A673 (cell line): ENCODE results near the gene THPO. TPM values are rescaled to one million over a fixed set of nuclear protein-coding genes. Genes with fewer than 3 reads are reported as not detected.

Experiments used
- BruUV-seq: library from RNA; stranded (reverse); fragments of 400-500 nt; replicated peaks from 2 replicates; lab custom pipeline; 2021; lab: Mats Ljungman, UMichigan
- CTCF ChIA-PET: fragments of 300-600 bp; sonication (Branson Sonifier 250); formaldehyde crosslinking; loops from one replicate; lab custom pipeline; 2022; ENCODE audit warnings: antibody characterized with exemption; lab: Charles Lee
- POLR2A ChIA-PET: fragments of 300-600 bp; sonication (Branson Sonifier 250); formaldehyde crosslinking; loops from one replicate; lab custom pipeline; 2022; ENCODE audit warnings: antibody characterized with exemption; ENCODE audit not compliant: low non-redundant PET; lab: Charles Lee
- DNase-seq: peaks from one replicate; pipeline ENCODE4 v3.0.0-alpha.2; 2015; ENCODE audit warnings: low spot score
- H3K27ac ChIP-seq: fragments of 200-600 bp; sonication (generic); 2 replicates; pipeline ENCODE4 v1.5.1; 2016; ENCODE audit warnings: mixed run types, low read depth, mild to moderate bottlenecking, mixed read lengths, antibody characterized with exemption, low read length; ENCODE audit not compliant: poor library complexity, severe bottlenecking
- H3K27me3 ChIP-seq: fragments of 200-600 bp; sonication (generic); replicated peaks from 2 replicates; pipeline ENCODE4 v1.6.1; 2017; ENCODE audit warnings: mixed run types, low read depth, mild to moderate bottlenecking, mixed read lengths, antibody characterized with exemption, low read length; ENCODE audit not compliant: insufficient read depth, poor library complexity
- H3K36me3 ChIP-seq: fragments of 200-600 bp; sonication (generic); 2 replicates; pipeline ENCODE4 v1.6.1; 2016; ENCODE audit warnings: mixed run types, mild to moderate bottlenecking, mixed read lengths, antibody characterized with exemption, low read length; ENCODE audit not compliant: insufficient read depth, poor library complexity, severe bottlenecking
- H3K4me1 ChIP-seq: fragments of 200-600 bp; sonication (generic); 2 replicates; pipeline ENCODE4 v1.6.1; 2017; ENCODE audit warnings: mixed run types, mild to moderate bottlenecking, mixed read lengths, antibody characterized with exemption, low read length; ENCODE audit not compliant: insufficient read depth, poor library complexity, severe bottlenecking
- H3K4me3 ChIP-seq: fragments of 200-600 bp; sonication (generic); 2 replicates; pipeline ENCODE4 v1.5.1; 2016; ENCODE audit warnings: low read depth, mixed run types, mild to moderate bottlenecking, mixed read lengths, low read length; ENCODE audit not compliant: poor library complexity, severe bottlenecking
- H3K9me3 ChIP-seq: fragments of 200-600 bp; sonication (generic); 2 replicates; pipeline ENCODE4 v1.6.1; 2016; ENCODE audit warnings: mixed run types, low read depth, mild to moderate bottlenecking, mixed read lengths, antibody characterized with exemption, low read length; ENCODE audit not compliant: poor library complexity, severe bottlenecking
- EZH2 ChIP-seq: fragments of 200-600 bp; sonication (generic); IDR thresholded peaks from 2 replicates; pipeline ENCODE4 v1.6.1; 2017; ENCODE audit warnings: borderline replicate concordance, low read depth, mild to moderate bottlenecking, mixed read lengths, antibody characterized with exemption, low read length; ENCODE audit not compliant: poor library complexity, severe bottlenecking
- intact Hi-C: fragments of 100-400 bp; cut with micrococcal nuclease; formaldehyde crosslinking; loops from one replicate; pipeline ENCODE4 v1.10.0; 2022; ENCODE audit not compliant: unreplicated experiment
- total RNA-seq: library from RNA; stranded (reverse); gene quantifications from 2 replicates; pipeline ENCODE4 v1.2.3, GENCODE V29; 2021
- TF ChIP-seq, protein P1 (sequence below): fragments of 300-800, 200-600 bp; sonication (generic); conservative IDR thresholded peaks from 2 replicates; pipeline ENCODE4 v1.5.1; 2017; ENCODE audit warnings: low read depth, mild to moderate bottlenecking, antibody characterized with exemption, low read length, moderate library complexity, mixed read lengths

The THPO gene
- total RNA-seq, 1 experiment from 2014 or later, result not detected

GRCh38 chr3:184349563-184350470 lies 28.2 kb downstream of the THPO start:
- TF ChIP-seq EZH2, result no peak
- TF ChIP-seq, protein P1, sequence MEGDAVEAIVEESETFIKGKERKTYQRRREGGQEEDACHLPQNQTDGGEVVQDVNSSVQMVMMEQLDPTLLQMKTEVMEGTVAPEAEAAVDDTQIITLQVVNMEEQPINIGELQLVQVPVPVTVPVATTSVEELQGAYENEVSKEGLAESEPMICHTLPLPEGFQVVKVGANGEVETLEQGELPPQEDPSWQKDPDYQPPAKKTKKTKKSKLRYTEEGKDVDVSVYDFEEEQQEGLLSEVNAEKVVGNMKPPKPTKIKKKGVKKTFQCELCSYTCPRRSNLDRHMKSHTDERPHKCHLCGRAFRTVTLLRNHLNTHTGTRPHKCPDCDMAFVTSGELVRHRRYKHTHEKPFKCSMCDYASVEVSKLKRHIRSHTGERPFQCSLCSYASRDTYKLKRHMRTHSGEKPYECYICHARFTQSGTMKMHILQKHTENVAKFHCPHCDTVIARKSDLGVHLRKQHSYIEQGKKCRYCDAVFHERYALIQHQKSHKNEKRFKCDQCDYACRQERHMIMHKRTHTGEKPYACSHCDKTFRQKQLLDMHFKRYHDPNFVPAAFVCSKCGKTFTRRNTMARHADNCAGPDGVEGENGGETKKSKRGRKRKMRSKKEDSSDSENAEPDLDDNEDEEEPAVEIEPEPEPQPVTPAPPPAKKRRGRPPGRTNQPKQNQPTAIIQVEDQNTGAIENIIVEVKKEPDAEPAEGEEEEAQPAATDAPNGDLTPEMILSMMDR, result no peak
- no peak overlapping the region for H3K27ac ChIP-seq
- no peaks in the 10 kb centered on the region for H3K9me3 ChIP-seq
- CTCF ChIA-PET, result no interaction called here
- no peaks in the 10 kb centered on the region for H3K27me3 ChIP-seq
- POLR2A ChIA-PET, result no interaction called here
- peaks cover 26% of the 10 kb centered on the region for H3K4me1 ChIP-seq
- H3K4me3 ChIP-seq, result no peak overlapping the region
- no peak for DNase-seq
- TSS peak; percentile 12 for BruUV-seq
- intact Hi-C loops, result no loop called here
- H3K36me3 ChIP-seq, result peaks cover 5% of the 10 kb centered on the region

- no peak for TF ChIP-seq EZH2
- TF ChIP-seq, protein P1, result no peak
- intact Hi-C loops, result no loop called here
- ChIA-PET CTCF (no interaction called here), POLR2A (no interaction called here)
- no peak for DNase-seq
- no peaks in the 10 kb centered on the region for H3K9me3 ChIP-seq
- no peak overlapping the region for H3K4me3 ChIP-seq
- BruUV-seq, result no TSS peak
- peak overlapping the region; percentile 74 for H3K27ac ChIP-seq
- H3K4me1 ChIP-seq, result peaks cover 26% of the 10 kb centered on the region
- H3K36me3 ChIP-seq, result peaks cover 5% of the 10 kb centered on the region
- no peaks in the 10 kb centered on the region for H3K27me3 ChIP-seq
Observed at GRCh38 chr3:184348057-184348382, 30.0 kb downstream of the THPO start.

DNA sequence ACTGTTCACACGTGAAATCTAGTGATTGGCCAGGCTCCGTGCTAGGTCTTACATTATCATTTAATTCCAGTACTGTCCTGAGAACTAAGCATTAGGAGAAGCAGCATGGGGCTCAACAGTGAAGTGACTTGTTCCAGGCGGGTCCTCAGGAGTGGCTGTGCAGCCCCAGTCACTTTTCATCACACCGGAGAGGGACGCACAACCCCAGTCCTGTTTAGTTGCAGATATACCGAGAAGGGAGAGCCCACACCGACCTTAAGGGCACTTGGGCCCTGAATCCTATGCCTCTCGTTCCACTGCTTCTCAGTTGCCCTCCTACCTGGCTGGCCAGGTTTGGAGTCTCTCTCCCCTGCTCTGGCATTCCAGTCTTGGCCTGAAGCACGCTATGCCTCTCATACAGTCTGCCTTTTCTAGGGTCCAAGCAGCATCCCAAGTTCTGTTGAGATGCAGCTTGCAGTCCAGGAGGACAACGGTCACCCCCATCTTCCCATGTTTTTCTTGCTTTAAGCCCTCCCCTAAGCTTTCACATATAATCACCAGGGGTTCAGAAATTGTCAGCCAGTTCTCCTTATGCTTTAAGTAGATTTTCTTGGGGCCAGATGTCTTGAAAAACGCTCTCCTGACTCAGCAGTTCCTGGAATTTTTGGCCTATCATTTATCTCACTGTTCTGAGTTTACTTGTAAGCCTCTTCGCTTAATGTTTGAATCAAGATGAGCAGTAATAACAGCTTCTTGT lies 30.5 kb downstream of the THPO start:
- Histone ChIP-seq H3K27me3 (no peaks in the 10 kb centered on the region), H3K9me3 (no peaks in the 10 kb centered on the region), H3K36me3 (peaks cover 10% of the 10 kb centered on the region), H3K4me3 (no peak overlapping the region), H3K27ac (peak overlapping the region; percentile 74), H3K4me1 (peaks cover 26% of the 10 kb centered on the region)
- no TSS peak for BruUV-seq
- POLR2A ChIA-PET, result no interaction called here
- DNase-seq, result peak; percentile 39
- CTCF ChIA-PET, result no interaction called here
- TF ChIP-seq, protein P1, result no peak
- TF ChIP-seq EZH2, result no peak
- intact Hi-C loops, result no loop called here
